ENCODE data around the gene NAA60. TPM values are rescaled to one million over a fixed set of nuclear protein-coding genes. Genes with fewer than 3 reads are reported as not detected.
A peak's percentile ranks its signal among the peaks of the same experiment; 100 is the strongest.

The NAA60 gene
- total and polyA plus RNA-seq, 2 of the 13 experiments (the other 11 are each of a cell fraction or from before 2014, with no cell fraction given) = 14.7 to 32.0 TPM

DNA sequence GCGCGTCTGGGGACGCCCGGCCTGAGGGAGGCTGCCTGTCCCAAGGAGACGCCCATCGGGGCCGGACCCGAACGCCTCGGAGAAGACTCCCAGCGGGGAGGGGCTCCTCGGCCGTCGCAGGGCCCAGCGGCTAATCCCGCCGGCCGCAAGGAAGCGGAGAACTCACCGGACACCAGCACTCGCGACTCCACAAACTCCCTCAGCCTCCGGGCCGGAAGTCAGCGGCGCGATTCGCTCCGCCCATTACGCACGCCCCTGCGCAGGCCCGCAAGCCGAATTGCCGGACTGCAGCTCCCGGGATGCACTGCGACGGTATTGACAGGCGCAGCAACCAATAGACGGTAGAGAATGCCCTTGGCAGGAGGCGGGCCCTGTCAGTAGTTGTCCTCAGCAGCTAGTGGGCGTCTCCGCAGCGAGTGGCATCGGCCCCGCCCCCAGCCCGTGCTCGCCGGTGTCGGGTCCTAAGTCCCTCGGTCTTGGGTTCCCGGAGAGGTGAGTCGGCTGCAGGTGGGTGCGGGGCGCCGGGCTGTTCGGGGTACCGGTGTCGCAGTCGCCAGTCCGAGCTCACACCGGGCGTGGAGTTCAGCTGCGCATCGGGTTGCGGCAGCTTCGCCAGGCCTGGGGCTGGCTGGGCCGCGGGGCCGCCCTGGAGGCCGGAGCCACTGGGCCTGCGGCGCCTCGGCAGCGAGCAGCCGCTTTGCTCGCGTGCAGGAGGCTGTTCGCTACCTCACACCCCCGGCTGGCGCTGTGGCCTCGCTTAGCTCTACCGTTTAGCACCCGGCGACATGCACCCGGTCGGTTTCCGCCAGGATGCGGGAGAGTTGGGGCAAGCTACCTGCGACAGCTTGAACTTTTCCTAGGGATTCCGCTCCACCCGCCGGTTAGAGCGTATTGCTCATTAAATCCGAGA, 42.4 kb upstream of the NAA60 start, which contains the start of the genes ZNF174 and ZSCAN32 (continued):
- TF ChIP-seq, protein P1, sequence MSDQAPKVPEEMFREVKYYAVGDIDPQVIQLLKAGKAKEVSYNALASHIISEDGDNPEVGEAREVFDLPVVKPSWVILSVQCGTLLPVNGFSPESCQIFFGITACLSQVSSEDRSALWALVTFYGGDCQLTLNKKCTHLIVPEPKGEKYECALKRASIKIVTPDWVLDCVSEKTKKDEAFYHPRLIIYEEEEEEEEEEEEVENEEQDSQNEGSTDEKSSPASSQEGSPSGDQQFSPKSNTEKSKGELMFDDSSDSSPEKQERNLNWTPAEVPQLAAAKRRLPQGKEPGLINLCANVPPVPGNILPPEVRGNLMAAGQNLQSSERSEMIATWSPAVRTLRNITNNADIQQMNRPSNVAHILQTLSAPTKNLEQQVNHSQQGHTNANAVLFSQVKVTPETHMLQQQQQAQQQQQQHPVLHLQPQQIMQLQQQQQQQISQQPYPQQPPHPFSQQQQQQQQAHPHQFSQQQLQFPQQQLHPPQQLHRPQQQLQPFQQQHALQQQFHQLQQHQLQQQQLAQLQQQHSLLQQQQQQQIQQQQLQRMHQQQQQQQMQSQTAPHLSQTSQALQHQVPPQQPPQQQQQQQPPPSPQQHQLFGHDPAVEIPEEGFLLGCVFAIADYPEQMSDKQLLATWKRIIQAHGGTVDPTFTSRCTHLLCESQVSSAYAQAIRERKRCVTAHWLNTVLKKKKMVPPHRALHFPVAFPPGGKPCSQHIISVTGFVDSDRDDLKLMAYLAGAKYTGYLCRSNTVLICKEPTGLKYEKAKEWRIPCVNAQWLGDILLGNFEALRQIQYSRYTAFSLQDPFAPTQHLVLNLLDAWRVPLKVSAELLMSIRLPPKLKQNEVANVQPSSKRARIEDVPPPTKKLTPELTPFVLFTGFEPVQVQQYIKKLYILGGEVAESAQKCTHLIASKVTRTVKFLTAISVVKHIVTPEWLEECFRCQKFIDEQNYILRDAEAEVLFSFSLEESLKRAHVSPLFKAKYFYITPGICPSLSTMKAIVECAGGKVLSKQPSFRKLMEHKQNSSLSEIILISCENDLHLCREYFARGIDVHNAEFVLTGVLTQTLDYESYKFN (CRISPR knock-in tag; conservative IDR thresholded peaks at IDR 0.05) = peak; percentile 60
- TF ChIP-seq MAF1 (CRISPR knock-in tag; IDR thresholded peaks at IDR 0.05; ENCODE audit: borderline replicate concordance) (peak; percentile 67; the same call in 1 of the 2 replicates), KDM4B (CRISPR knock-in tag; IDR thresholded peaks at IDR 0.05) (no peak), YEATS2 (CRISPR knock-in tag; IDR thresholded peaks at IDR 0.05; ENCODE audit: borderline replicate concordance) (peak; percentile 89; the same call in 1 of the 2 replicates), PCBP1 (IDR thresholded peaks at IDR 0.05; ENCODE audit: borderline replicate concordance, low read depth, low read length) (peak; percentile 89; the same call in 1 of the 2 replicates), NFE2L1 (CRISPR knock-in tag; IDR thresholded peaks at IDR 0.05; ENCODE audit: borderline replicate concordance) (no peak), HOXA5 (CRISPR knock-in tag; IDR thresholded peaks at IDR 0.05) (no peak; the same call in 1 of the 2 replicates), ZNF160 (CRISPR knock-in tag; IDR thresholded peaks at IDR 0.05) (no peak), AKAP8 (CRISPR knock-in tag; IDR thresholded peaks at IDR 0.05) (0 out of 2 replicates have a peak, but pooled peaks have one; percentile 28), ZNF547 (CRISPR knock-in tag; IDR thresholded peaks at IDR 0.05) (peak; percentile 94), ZSCAN12 (CRISPR knock-in tag; IDR thresholded peaks at IDR 0.05) (no peak), PHB2 (IDR thresholded peaks at IDR 0.05; ENCODE audit: partially characterized antibody) (no peak), ZSCAN30 (CRISPR knock-in tag; IDR thresholded peaks at IDR 0.05) (0 out of 2 replicates have a peak, but pooled peaks have one; percentile 60), NFE2L2 (IDR thresholded peaks at IDR 0.05; ENCODE audit: low read length) (no peak), FOXJ3 (CRISPR knock-in tag; IDR thresholded peaks at IDR 0.05; ENCODE audit: borderline replicate concordance) (no peak), RAD51 (IDR thresholded peaks at IDR 0.05; ENCODE audit: borderline replicate concordance) (no peak), BRD4 (CRISPR knock-in tag; IDR thresholded peaks at IDR 0.05) (peak; percentile 68), ZNF674 (CRISPR knock-in tag; IDR thresholded peaks at IDR 0.05; ENCODE audit: low read depth) (0 out of 2 replicates have a peak, but pooled peaks have one; percentile 52)
- TF ChIP-seq, protein P2, sequence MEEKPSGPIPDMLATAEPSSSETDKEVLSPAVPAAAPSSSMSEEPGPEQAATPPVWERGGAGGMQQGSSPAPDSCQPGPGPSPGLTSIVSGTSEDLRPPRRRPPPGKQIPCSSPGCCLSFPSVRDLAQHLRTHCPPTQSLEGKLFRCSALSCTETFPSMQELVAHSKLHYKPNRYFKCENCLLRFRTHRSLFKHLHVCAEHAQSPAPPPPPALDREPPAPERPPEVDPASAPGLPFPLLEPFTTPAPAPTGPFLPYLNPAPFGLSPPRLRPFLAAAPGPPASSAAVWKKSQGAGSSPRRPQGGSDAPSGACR (CRISPR knock-in tag; IDR thresholded peaks at IDR 0.05) = 0 out of 2 replicates have a peak, but pooled peaks have one; percentile 65
- TF ChIP-seq, protein P3, sequence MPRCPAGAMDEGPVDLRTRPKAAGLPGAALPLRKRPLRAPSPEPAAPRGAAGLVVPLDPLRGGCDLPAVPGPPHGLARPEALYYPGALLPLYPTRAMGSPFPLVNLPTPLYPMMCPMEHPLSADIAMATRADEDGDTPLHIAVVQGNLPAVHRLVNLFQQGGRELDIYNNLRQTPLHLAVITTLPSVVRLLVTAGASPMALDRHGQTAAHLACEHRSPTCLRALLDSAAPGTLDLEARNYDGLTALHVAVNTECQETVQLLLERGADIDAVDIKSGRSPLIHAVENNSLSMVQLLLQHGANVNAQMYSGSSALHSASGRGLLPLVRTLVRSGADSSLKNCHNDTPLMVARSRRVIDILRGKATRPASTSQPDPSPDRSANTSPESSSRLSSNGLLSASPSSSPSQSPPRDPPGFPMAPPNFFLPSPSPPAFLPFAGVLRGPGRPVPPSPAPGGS (CRISPR knock-in tag; IDR thresholded peaks at IDR 0.05) = peak; percentile 78; the same call in 1 of the 2 replicates
- TF ChIP-seq, protein P4, sequence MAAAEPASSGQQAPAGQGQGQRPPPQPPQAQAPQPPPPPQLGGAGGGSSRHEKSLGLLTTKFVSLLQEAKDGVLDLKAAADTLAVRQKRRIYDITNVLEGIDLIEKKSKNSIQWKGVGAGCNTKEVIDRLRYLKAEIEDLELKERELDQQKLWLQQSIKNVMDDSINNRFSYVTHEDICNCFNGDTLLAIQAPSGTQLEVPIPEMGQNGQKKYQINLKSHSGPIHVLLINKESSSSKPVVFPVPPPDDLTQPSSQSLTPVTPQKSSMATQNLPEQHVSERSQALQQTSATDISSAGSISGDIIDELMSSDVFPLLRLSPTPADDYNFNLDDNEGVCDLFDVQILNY (CRISPR knock-in tag; conservative IDR thresholded peaks at IDR 0.05) = no peak
- TF ChIP-seq, protein P5, sequence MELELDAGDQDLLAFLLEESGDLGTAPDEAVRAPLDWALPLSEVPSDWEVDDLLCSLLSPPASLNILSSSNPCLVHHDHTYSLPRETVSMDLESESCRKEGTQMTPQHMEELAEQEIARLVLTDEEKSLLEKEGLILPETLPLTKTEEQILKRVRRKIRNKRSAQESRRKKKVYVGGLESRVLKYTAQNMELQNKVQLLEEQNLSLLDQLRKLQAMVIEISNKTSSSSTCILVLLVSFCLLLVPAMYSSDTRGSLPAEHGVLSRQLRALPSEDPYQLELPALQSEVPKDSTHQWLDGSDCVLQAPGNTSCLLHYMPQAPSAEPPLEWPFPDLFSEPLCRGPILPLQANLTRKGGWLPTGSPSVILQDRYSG (CRISPR knock-in tag; IDR thresholded peaks at IDR 0.05) = no peak
